Stimulated activated effector memory CD8-positive, alpha-beta T cell treated with anti-CD3 and anti-CD28 coated beads, Interleukin-12 subunit alpha, Interleukin-12 subunit beta, amount 100 ng/mL, for 72 hours (primary cell): ENCODE results near the gene BTF3L4.
A peak's percentile ranks its signal among the peaks of the same experiment; 100 is the strongest.
"Not testable (repeated sequence)": the region's sequence is repeated elsewhere in the genome, so short reads cannot be mapped to it uniquely, and the experiment has no call there.

ENCODE experiments used
- ATAC-seq: fragments of 150-1000 bp; cut with Tn5 transposase; 2 replicates; pipeline ENCODE4 v1.10.0; 2021
- DNase-seq, 2 donors: peaks; one replicate each; pipeline ENCODE4 v3.0.0; 2021 to 2022; ENCODE audit warnings: low spot score in 2 of 2
- H3K27ac Mint-ChIP-seq: one replicate; pipeline ENCODE4 v1.8.0; 2022; ENCODE audit warnings: mild to moderate bottlenecking, mixed read lengths
- H3K36me3 Mint-ChIP-seq: one replicate; pipeline ENCODE4 v1.8.0; 2022; ENCODE audit warnings: mild to moderate bottlenecking, mixed read lengths
- H3K4me1 Mint-ChIP-seq: one replicate; pipeline ENCODE4 v1.8.0; 2022; ENCODE audit warnings: mixed read lengths
- H3K4me3 Mint-ChIP-seq: one replicate; pipeline ENCODE4 v1.8.0; 2022; ENCODE audit warnings: mild to moderate bottlenecking, mixed read lengths
- H3K9me3 Mint-ChIP-seq: one replicate; pipeline ENCODE4 v1.8.0; 2022; ENCODE audit warnings: mixed read lengths

Gene BTF3L4

GRCh38 chr1:52077277-52077676, 21.2 kb downstream of the BTF3L4 start:
- ATAC-seq, H3K27ac Mint-ChIP-seq, H3K4me3 Mint-ChIP-seq, H3K9me3 Mint-ChIP-seq, DNase-seq, H3K4me1 Mint-ChIP-seq: not testable (repeated sequence)
- H3K36me3 Mint-ChIP-seq = peaks cover 71% of the 10 kb centered on the region

GRCh38 chr1:52080014-52080415, 23.9 kb downstream of the BTF3L4 start:
- no peak for DNase-seq
- Mint-ChIP-seq H3K36me3 (peaks cover 64% of the 10 kb centered on the region), H3K9me3 (no peaks in the 10 kb centered on the region), H3K4me3 (no peak overlapping the region), H3K27ac (peak overlapping the region; percentile 34), H3K4me1 (no peaks in the 10 kb centered on the region)
- ATAC-seq = no peak

- not testable (repeated sequence) for H3K9me3 Mint-ChIP-seq, DNase-seq, H3K4me1 Mint-ChIP-seq, H3K4me3 Mint-ChIP-seq, H3K27ac Mint-ChIP-seq, ATAC-seq
- peaks cover 78% of the 10 kb centered on the region for H3K36me3 Mint-ChIP-seq
Measured at GRCh38 chr1:52087892-52088291, 31.8 kb downstream of the BTF3L4 start.

GRCh38 chr1:52094300-52094699, 38.2 kb downstream of the BTF3L4 start:
- not testable (repeated sequence) for ATAC-seq, DNase-seq, H3K9me3 Mint-ChIP-seq, H3K4me1 Mint-ChIP-seq, H3K4me3 Mint-ChIP-seq, H3K27ac Mint-ChIP-seq
- H3K36me3 Mint-ChIP-seq = peaks cover 30% of the 10 kb centered on the region

GRCh38 chr1:52096216-52096615, 40.1 kb downstream of the BTF3L4 start:
- no peak for ATAC-seq
- H3K4me1 Mint-ChIP-seq = no peaks in the 10 kb centered on the region
- DNase-seq = no peak
- H3K36me3 Mint-ChIP-seq = peaks cover 12% of the 10 kb centered on the region
- no peaks in the 10 kb centered on the region for H3K9me3 Mint-ChIP-seq
- H3K4me3 Mint-ChIP-seq = no peak overlapping the region
- H3K27ac Mint-ChIP-seq = no peak overlapping the region

- ATAC-seq = no peak
- Mint-ChIP-seq H3K9me3 (no peaks in the 10 kb centered on the region), H3K4me1 (peaks cover 6% of the 10 kb centered on the region)
Measured at GRCh38 chr1:52098139-52098871, 42.2 kb downstream of the BTF3L4 start.

GRCh38 chr1:52102336-52103013, 46.4 kb downstream of the BTF3L4 start:
- DNase-seq (no peak), ATAC-seq (no peak)
- Mint-ChIP-seq H3K9me3 (no peaks in the 10 kb centered on the region), H3K27ac (no peak overlapping the region), H3K4me3 (no peak overlapping the region), H3K36me3 (no peaks in the 10 kb centered on the region), H3K4me1 (peaks cover 6% of the 10 kb centered on the region)

More at GRCh38 chr1:52098139-52098871, 42.2 kb downstream of the BTF3L4 start:
- Mint-ChIP-seq H3K36me3 (peaks cover 4% of the 10 kb centered on the region), H3K27ac (no peak overlapping the region), H3K4me3 (no peak overlapping the region)
- no peak for DNase-seq

GRCh38 chr1:52111492-52111891, 55.4 kb downstream of the BTF3L4 start:
- DNase-seq = no peak
- no peaks in the 10 kb centered on the region for H3K36me3 Mint-ChIP-seq
- no peaks in the 10 kb centered on the region for H3K9me3 Mint-ChIP-seq
- H3K4me3 Mint-ChIP-seq = no peak overlapping the region
- ATAC-seq = no peak
- H3K4me1 Mint-ChIP-seq = no peaks in the 10 kb centered on the region
- no peak overlapping the region for H3K27ac Mint-ChIP-seq

- H3K36me3 Mint-ChIP-seq = no peaks in the 10 kb centered on the region
- H3K4me3 Mint-ChIP-seq = no peak overlapping the region
- no peaks in the 10 kb centered on the region for H3K9me3 Mint-ChIP-seq
- no peak overlapping the region for H3K27ac Mint-ChIP-seq
- no peaks in the 10 kb centered on the region for H3K4me1 Mint-ChIP-seq
- DNase-seq (no peak), ATAC-seq (no peak)
Measured at GRCh38 chr1:52112489-52112888, 56.4 kb downstream of the BTF3L4 start.

GRCh38 chr1:52119301-52120079, 63.4 kb downstream of the BTF3L4 start:
- H3K4me3 Mint-ChIP-seq = no peak overlapping the region
- no peak for ATAC-seq
- H3K36me3 Mint-ChIP-seq = no peaks in the 10 kb centered on the region
- DNase-seq = no peak
- H3K9me3 Mint-ChIP-seq = no peaks in the 10 kb centered on the region
- H3K4me1 Mint-ChIP-seq = no peaks in the 10 kb centered on the region
- no peak overlapping the region for H3K27ac Mint-ChIP-seq

- Mint-ChIP-seq H3K36me3 (no peaks in the 10 kb centered on the region), H3K9me3 (no peaks in the 10 kb centered on the region), H3K4me1 (no peaks in the 10 kb centered on the region), H3K27ac (no peak overlapping the region), H3K4me3 (no peak overlapping the region)
- no peak for DNase-seq
- no peak for ATAC-seq
Measured at GRCh38 chr1:52122384-52122783, 66.3 kb downstream of the BTF3L4 start.

GRCh38 chr1:52123622-52124021, 67.5 kb downstream of the BTF3L4 start:
- DNase-seq (no peak), ATAC-seq (no peak)
- no peaks in the 10 kb centered on the region for H3K9me3 Mint-ChIP-seq
- no peaks in the 10 kb centered on the region for H3K4me1 Mint-ChIP-seq
- H3K4me3 Mint-ChIP-seq = no peak overlapping the region
- no peaks in the 10 kb centered on the region for H3K36me3 Mint-ChIP-seq
- H3K27ac Mint-ChIP-seq = no peak overlapping the region

GRCh38 chr1:52125736-52126359, 69.8 kb downstream of the BTF3L4 start:
- Mint-ChIP-seq H3K27ac (no peak overlapping the region), H3K4me3 (no peak overlapping the region), H3K9me3 (no peaks in the 10 kb centered on the region), H3K4me1 (no peaks in the 10 kb centered on the region), H3K36me3 (no peaks in the 10 kb centered on the region)
- DNase-seq (no peak), ATAC-seq (no peak)

GRCh38 chr1:52127181-52128180, 71.4 kb downstream of the BTF3L4 start:
- no peak for ATAC-seq
- H3K4me1 Mint-ChIP-seq = no peaks in the 10 kb centered on the region

More at GRCh38 chr1:52127181-52128180, 71.4 kb downstream of the BTF3L4 start:
- no peaks in the 10 kb centered on the region for H3K36me3 Mint-ChIP-seq
- DNase-seq = no peak
- no peaks in the 10 kb centered on the region for H3K9me3 Mint-ChIP-seq
- no peak overlapping the region for H3K4me3 Mint-ChIP-seq
- H3K27ac Mint-ChIP-seq = no peak overlapping the region
